DMS153 (cell line): Measurements from ENCODE around the gene ZNF787.
A peak's percentile ranks its signal among the peaks of the same experiment; 100 is the strongest.
"Not testable (repeated sequence)": the region's sequence is repeated elsewhere in the genome, so short reads cannot be mapped to it uniquely, and the experiment has no call there.

ENCODE experiments used
- DNase-seq: peaks from one replicate; lab custom pipeline; 2025; lab: John Stamatoyannopoulos, UW

ZNF787 gene

GRCh38 chr19:56105831-56106396 is 15.2 kb downstream of the ZNF787 start:
- not testable (repeated sequence) for DNase-seq

GRCh38 chr19:56105090-56105701 is 15.9 kb downstream of the ZNF787 start:
- DNase-seq: peak; percentile 76

- DNase-seq: no peak
Measured at GRCh38 chr19:56104423-56104822, 16.7 kb downstream of the ZNF787 start.

- no peak for DNase-seq
Measured at GRCh38 chr19:56103027-56103614, 18.0 kb downstream of the ZNF787 start.

GRCh38 chr19:56101746-56102535 is 19.2 kb downstream of the ZNF787 start:
- DNase-seq: no peak

- no peak for DNase-seq
Measured at GRCh38 chr19:56101095-56101494, 20.0 kb downstream of the ZNF787 start.

GRCh38 chr19:56099638-56100539 is 21.2 kb downstream of the ZNF787 start:
- no peak for DNase-seq

- no peak for DNase-seq
Measured at GRCh38 chr19:56098731-56099568, 22.1 kb downstream of the ZNF787 start.

GRCh38 chr19:56098237-56098636 is 22.9 kb downstream of the ZNF787 start:
- not testable (repeated sequence) for DNase-seq

- no peak for DNase-seq
Measured at GRCh38 chr19:56097776-56098175, 23.3 kb downstream of the ZNF787 start.

- no peak for DNase-seq
Measured at GRCh38 chr19:56097306-56097705, 23.8 kb downstream of the ZNF787 start.

- no peak for DNase-seq
Measured at GRCh38 chr19:56096665-56097064, 24.4 kb downstream of the ZNF787 start.

- DNase-seq: no peak
Measured at GRCh38 chr19:56094449-56094848, 26.6 kb downstream of the ZNF787 start.

- DNase-seq: no peak
Measured at GRCh38 chr19:56092685-56093631, 28.1 kb downstream of the ZNF787 start.

GRCh38 chr19:56091751-56092546 is 29.1 kb downstream of the ZNF787 start:
- DNase-seq: no peak

- no peak for DNase-seq
Measured at GRCh38 chr19:56091066-56091490, 30.0 kb downstream of the ZNF787 start.

GRCh38 chr19:56089344-56089743 is 31.8 kb downstream of the ZNF787 start:
- no peak for DNase-seq

- DNase-seq: no peak
Measured at GRCh38 chr19:56088497-56089215, 32.4 kb downstream of the ZNF787 start.
